ENCODE measurements around the gene QSER1.

The QSER1 gene

DNA sequence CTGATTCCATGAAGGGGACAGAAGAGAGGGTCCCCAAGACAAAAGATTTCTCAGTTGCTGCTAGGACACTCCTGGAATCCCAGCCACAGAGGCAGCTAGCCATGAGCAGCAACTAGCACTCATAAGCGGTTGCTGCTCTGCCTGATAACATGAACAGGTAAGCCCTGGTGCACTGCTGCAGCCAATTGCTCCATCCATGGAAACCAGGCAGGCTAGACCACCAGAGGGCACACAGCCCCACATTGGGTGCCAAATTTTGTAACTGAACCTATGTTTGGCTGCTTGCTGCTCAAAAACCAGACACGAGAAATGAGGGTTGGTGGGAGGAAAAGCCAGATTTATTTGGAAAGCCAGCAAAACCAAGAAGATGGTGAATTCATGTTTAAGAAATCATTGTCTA, 21.9 kb upstream of the QSER1 start:
- H3K27ac ChIP-seq, result no peak overlapping the region
- no peaks in the 10 kb centered on the region for H3K9me3 ChIP-seq (ENCODE audit: control insufficient read depth, low read length)
- H3K4me1 ChIP-seq, result no peaks in the 10 kb centered on the region
- no peaks in the 10 kb centered on the region for H3K79me2 ChIP-seq
- H3K4me3 ChIP-seq (ENCODE audit: low read depth, low read length), result no peak overlapping the region
- TF ChIP-seq, protein P1, sequence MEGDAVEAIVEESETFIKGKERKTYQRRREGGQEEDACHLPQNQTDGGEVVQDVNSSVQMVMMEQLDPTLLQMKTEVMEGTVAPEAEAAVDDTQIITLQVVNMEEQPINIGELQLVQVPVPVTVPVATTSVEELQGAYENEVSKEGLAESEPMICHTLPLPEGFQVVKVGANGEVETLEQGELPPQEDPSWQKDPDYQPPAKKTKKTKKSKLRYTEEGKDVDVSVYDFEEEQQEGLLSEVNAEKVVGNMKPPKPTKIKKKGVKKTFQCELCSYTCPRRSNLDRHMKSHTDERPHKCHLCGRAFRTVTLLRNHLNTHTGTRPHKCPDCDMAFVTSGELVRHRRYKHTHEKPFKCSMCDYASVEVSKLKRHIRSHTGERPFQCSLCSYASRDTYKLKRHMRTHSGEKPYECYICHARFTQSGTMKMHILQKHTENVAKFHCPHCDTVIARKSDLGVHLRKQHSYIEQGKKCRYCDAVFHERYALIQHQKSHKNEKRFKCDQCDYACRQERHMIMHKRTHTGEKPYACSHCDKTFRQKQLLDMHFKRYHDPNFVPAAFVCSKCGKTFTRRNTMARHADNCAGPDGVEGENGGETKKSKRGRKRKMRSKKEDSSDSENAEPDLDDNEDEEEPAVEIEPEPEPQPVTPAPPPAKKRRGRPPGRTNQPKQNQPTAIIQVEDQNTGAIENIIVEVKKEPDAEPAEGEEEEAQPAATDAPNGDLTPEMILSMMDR (IDR thresholded peaks at IDR 0.05), result no peak
- no peaks in the 10 kb centered on the region for H3K36me3 ChIP-seq (ENCODE audit: control insufficient read depth, insufficient read depth, low read length)
- H3K4me2 ChIP-seq (ENCODE audit: low read length), result no peak overlapping the region
- no peak overlapping the region for H3K9ac ChIP-seq
- H2AFZ ChIP-seq, result no peak overlapping the region
- H3K27me3 ChIP-seq (ENCODE audit: control insufficient read depth, insufficient read depth, low read length), result no peaks in the 10 kb centered on the region

DNA sequence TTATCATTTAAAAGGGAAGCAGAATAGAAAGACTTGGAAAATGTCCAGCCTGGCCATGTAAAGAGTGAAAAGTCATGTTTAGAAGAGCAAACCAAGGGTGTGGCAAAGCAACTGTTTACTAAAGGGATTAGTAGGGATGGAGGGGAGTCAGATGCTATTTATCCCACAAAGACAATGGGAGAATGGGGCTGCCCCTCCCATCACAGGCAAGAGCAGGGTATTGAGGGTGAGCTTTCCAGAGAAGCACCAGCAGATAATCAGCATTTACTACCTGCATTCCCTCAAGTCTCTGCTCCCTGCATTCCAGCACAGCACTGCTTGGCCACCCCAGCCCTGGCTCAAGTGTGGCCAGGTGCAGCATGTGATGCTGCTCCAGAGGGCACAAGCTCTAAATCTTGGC, 18.5 kb upstream of the QSER1 start:
- Histone ChIP-seq H3K4me2 (ENCODE audit: low read length) (no peak overlapping the region), H3K9me3 (ENCODE audit: control insufficient read depth, low read length) (no peaks in the 10 kb centered on the region), H3K27me3 (ENCODE audit: control insufficient read depth, insufficient read depth, low read length) (no peaks in the 10 kb centered on the region), H2AFZ (no peak overlapping the region), H3K4me3 (ENCODE audit: low read depth, low read length) (no peak overlapping the region), H3K9ac (no peak overlapping the region), H3K27ac (no peak overlapping the region), H3K79me2 (no peaks in the 10 kb centered on the region), H3K4me1 (no peaks in the 10 kb centered on the region), H3K36me3 (ENCODE audit: control insufficient read depth, insufficient read depth, low read length) (no peaks in the 10 kb centered on the region)
- TF ChIP-seq, protein P1 (IDR thresholded peaks at IDR 0.05), result no peak

DNA sequence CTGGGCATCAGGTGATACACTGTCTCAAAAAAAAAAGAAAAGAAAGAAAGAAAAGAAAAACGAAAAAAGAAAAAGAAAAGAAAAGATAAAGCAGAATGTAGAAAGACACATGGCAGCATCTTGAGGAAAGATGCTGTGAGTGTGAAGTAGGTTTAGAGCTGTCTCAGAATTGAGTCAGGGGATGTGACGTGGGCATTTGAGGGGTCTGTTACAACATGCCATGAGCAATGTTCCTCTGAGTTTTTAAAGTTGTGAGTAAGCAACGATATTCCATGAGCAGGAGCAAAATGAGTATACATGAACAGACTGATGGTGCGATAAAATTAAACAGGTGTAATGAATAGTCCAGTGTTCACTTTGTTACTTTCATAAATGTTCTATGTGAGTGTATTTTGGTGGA, 11.3 kb upstream of the QSER1 start:
- TF ChIP-seq, protein P1 (IDR thresholded peaks at IDR 0.05), result no peak
- Histone ChIP-seq H3K9me3 (ENCODE audit: control insufficient read depth, low read length) (no peaks in the 10 kb centered on the region), H3K79me2 (no peaks in the 10 kb centered on the region), H3K27me3 (ENCODE audit: control insufficient read depth, insufficient read depth, low read length) (no peaks in the 10 kb centered on the region), H3K36me3 (ENCODE audit: control insufficient read depth, insufficient read depth, low read length) (no peaks in the 10 kb centered on the region), H3K4me2 (ENCODE audit: low read length) (no peak overlapping the region), H3K4me1 (no peaks in the 10 kb centered on the region), H3K9ac (no peak overlapping the region), H3K4me3 (ENCODE audit: low read depth, low read length) (no peak overlapping the region), H3K27ac (no peak overlapping the region), H2AFZ (no peak overlapping the region)

DNA sequence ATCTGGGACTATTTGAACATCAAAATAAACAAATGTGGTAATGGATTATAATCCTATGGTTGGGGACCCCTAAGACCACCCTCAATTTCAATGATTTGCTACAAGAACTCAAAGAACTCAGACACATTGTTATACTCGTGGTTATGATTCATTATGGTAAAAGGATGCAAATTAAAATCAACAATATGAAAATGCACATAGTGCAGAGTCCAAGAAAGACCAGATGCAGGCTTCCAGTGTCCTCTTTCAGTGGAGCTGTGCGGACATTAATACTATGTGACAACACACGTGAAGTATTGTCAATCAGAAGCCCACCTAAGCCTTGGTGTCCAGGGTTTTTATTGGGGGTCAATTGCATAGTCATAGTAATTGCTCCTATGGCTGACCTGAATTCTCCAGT, 9.2 kb upstream of the QSER1 start:
- Histone ChIP-seq H3K36me3 (ENCODE audit: control insufficient read depth, insufficient read depth, low read length) (no peaks in the 10 kb centered on the region), H3K4me2 (ENCODE audit: low read length) (no peak overlapping the region), H3K9ac (no peak overlapping the region), H3K27me3 (ENCODE audit: control insufficient read depth, insufficient read depth, low read length) (no peaks in the 10 kb centered on the region), H3K79me2 (no peaks in the 10 kb centered on the region), H3K4me1 (no peaks in the 10 kb centered on the region), H3K4me3 (ENCODE audit: low read depth, low read length) (no peak overlapping the region), H3K27ac (no peak overlapping the region), H3K9me3 (ENCODE audit: control insufficient read depth, low read length) (no peaks in the 10 kb centered on the region), H2AFZ (no peak overlapping the region)
- TF ChIP-seq, protein P1 (IDR thresholded peaks at IDR 0.05), result no peak

DNA sequence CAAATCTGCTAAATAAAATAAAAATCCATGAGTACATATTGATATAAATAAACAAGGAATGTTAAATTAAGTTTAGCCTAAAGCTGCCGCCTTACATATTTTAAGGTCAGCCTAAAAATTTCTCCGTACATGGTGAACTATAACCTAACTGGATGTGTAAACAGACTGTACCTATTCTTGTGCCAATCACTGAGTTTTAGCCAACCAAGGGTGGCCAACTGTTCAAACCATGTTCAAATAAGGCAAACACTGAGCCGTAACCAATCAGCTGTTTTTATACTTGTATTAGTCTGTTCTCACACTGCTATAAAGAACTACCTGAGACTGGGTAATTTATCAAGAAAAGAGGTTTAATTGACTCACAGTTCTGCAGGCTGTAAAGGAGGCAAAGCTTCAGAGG, 8.6 kb upstream of the QSER1 start:
- Histone ChIP-seq H3K4me3 (ENCODE audit: low read depth, low read length) (no peak overlapping the region), H3K27ac (no peak overlapping the region), H2AFZ (no peak overlapping the region), H3K27me3 (ENCODE audit: control insufficient read depth, insufficient read depth, low read length) (no peaks in the 10 kb centered on the region), H3K4me2 (ENCODE audit: low read length) (no peak overlapping the region), H3K4me1 (no peaks in the 10 kb centered on the region), H3K9me3 (ENCODE audit: control insufficient read depth, low read length) (no peaks in the 10 kb centered on the region), H3K79me2 (no peaks in the 10 kb centered on the region), H3K9ac (no peak overlapping the region), H3K36me3 (ENCODE audit: control insufficient read depth, insufficient read depth, low read length) (no peaks in the 10 kb centered on the region)
- TF ChIP-seq, protein P1 (IDR thresholded peaks at IDR 0.05), result no peak
